ENCODE results near the gene HLA-DPB1. TPM values are rescaled to one million over a fixed set of nuclear protein-coding genes. Genes with fewer than 3 reads are reported as not detected.

The HLA-DPB1 gene
- 34.1 TPM for total RNA-seq
- long read RNA-seq, transcript HLA-DPB1-211 (6 exons, 1,560 nt): major isoform, 12 of 21 reads
- long read RNA-seq, partial matches to known transcripts: 3 of 21 reads
- long read RNA-seq, other reads (novel, unspliced or antisense): 6 of 21 reads

DNA sequence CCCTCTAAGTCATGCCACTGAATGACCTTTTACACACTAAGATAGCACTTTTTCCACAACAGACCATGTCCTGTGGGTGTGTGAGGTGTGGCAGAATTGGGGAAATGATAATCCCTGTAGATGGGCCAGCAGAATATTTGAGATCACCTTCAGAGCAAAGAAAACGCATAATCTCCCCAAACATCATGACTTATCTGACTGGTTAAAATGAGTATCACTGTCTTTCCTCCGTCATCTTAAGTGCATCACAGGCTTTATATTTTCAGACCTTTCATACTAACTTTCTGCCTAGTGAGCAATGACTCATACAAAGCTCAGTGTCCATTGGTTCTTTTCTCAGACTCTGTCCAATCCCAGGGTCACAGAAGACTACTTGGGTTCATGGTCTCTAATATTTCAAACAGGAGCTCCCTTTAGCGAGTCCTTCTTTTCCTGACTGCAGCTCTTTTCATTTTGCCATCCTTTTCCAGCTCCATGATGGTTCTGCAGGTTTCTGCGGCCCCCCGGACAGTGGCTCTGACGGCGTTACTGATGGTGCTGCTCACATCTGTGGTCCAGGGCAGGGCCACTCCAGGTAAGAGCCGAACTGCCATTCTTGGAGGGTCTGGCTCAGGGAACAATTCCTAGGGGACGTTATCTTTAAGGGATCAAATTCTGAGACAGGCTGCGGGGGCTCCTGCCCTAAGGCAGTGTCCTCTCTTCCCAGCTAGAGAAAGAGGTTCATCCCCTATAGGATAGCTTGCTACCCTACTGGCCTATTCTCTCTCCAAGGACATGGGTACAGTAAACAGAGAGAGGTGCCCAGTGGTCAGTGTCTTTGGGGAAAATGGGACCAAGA lies at the start of gene HLA-DPB1:
Gene HLA-DPB1 (plus strand): TSS at position 423 of the 838 bp plus-strand sequence. CDS start 52 bp downstream, at position 475.
- no peaks in the 10 kb centered on the region for H3K36me3 ChIP-seq
- no peak for TF ChIP-seq CTCF (IDR thresholded peaks at IDR 0.05; ENCODE audit: borderline replicate concordance)
- H3K9me3 ChIP-seq (replicated peaks): no peaks in the 10 kb centered on the region
- peak within 1 kb of the TSS; percentile 65 for H3K4me3 ChIP-seq
- intact Hi-C loops (cut with micrococcal nuclease): no loop called here
- DNase-seq: no peak
- peaks cover 36% of the 10 kb centered on the region for H3K4me1 ChIP-seq
- H3K27ac ChIP-seq (replicated peaks): peak within 1 kb of the TSS; percentile 84
- H3K27me3 ChIP-seq (ENCODE audit: low read depth): no peaks in the 10 kb centered on the region

DNA sequence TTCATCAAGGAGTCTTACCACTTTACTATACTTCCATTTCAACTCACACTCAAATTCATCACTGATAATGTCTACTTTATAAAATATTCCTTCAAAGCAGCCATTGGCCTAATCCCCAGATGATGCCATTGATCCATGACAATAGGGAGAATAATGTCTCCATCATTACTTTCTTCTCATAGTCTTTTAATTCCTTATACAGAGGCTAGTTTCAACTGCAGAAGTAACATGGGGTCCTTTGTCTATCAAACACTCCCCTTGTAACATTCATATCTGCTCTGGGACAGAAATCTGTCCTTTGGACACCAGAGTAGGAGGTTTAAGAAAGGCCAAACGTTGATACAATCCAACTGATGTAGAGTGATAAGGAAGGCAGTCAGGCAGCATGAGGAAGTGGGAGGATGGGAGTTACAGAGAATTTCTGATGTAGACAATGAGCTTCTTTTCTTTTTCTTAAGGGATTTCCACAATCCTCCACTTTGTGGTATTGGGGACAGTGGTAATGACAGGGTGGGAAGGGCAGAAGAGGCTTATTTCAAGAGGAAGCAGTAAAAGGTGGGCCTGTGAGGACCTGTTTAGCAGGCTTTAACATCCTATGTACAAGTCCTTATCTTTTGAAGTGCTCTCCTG lies 47.5 kb upstream of the HLA-DPB1 start:
- no peak for DNase-seq
- no peak for TF ChIP-seq CTCF (IDR thresholded peaks at IDR 0.05; ENCODE audit: borderline replicate concordance)
- Histone ChIP-seq H3K4me1 (peaks cover 19% of the 10 kb centered on the region), H3K4me3 (no peak overlapping the region), H3K27ac (replicated peaks) (peak overlapping the region; percentile 68), H3K9me3 (replicated peaks) (no peaks in the 10 kb centered on the region), H3K27me3 (ENCODE audit: low read depth) (peaks cover 4% of the 10 kb centered on the region), H3K36me3 (no peaks in the 10 kb centered on the region)
- intact Hi-C loops (cut with micrococcal nuclease): no loop called here

GRCh38 chr6:33029328-33030184 lies 46.2 kb upstream of the HLA-DPB1 start:
- TF ChIP-seq CTCF (IDR thresholded peaks at IDR 0.05; ENCODE audit: borderline replicate concordance): no peak

DNA sequence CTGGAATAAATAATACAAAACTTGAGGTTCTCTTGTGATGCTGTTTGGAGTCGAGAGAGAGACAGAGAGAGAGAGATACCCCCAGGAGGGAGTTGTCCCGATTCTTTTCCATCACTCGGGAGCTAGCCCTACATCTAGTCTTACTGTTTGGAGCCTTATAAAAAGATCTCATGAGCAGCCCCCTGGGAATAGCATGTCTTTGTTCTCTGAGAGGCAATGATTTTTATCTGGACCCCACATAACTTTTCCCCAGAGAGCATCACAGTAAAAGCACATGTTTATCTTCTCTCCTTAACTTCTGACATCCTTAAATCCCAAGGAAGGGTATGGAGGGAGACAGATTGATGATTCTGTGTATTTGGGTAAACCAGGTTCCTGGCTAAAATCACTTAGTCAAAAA lies 45.5 kb upstream of the HLA-DPB1 start:
- peaks cover 11% of the 10 kb centered on the region for H3K9me3 ChIP-seq (replicated peaks)
- H3K36me3 ChIP-seq: no peaks in the 10 kb centered on the region
- DNase-seq: no peak
- peak overlapping the region; percentile 68 for H3K27ac ChIP-seq (replicated peaks)
- H3K4me1 ChIP-seq: peaks cover 19% of the 10 kb centered on the region
- no peak overlapping the region for H3K4me3 ChIP-seq
- no peak for TF ChIP-seq CTCF (IDR thresholded peaks at IDR 0.05; ENCODE audit: borderline replicate concordance)
- intact Hi-C loops (cut with micrococcal nuclease): no loop called here
- peaks cover 4% of the 10 kb centered on the region for H3K27me3 ChIP-seq (ENCODE audit: low read depth)

More at GRCh38 chr6:33029328-33030184, 46.2 kb upstream of the HLA-DPB1 start:
- Histone ChIP-seq H3K36me3 (no peaks in the 10 kb centered on the region), H3K27ac (replicated peaks) (peak overlapping the region; percentile 68), H3K27me3 (ENCODE audit: low read depth) (peaks cover 4% of the 10 kb centered on the region), H3K9me3 (replicated peaks) (peaks cover 4% of the 10 kb centered on the region), H3K4me3 (no peak overlapping the region), H3K4me1 (peaks cover 19% of the 10 kb centered on the region)
- intact Hi-C loops (cut with micrococcal nuclease): no loop called here
- no peak for DNase-seq

DNA sequence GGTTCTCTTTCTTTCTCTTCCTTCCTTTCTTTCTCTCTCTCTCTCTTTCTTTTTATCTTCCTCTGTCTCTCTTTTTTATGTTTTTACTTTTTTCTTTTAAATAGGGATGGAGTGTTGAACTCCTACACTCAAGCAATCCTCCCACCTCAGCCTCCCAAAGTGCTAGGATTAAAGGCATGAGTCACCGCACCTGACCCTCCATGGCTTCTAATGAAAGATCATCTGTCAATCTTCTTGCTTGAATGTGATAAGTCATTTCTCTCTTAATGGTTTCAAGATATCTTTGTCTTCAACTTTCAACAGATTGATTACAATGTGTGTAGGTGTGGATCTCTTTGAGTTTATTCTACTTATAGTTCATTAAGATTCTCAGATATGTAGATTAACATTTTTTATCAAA lies 41.2 kb upstream of the HLA-DPB1 start:
- H3K4me3 ChIP-seq: no peak overlapping the region
- intact Hi-C loops (cut with micrococcal nuclease): no loop called here
- H3K36me3 ChIP-seq: no peaks in the 10 kb centered on the region
- H3K9me3 ChIP-seq (replicated peaks): peaks cover 17% of the 10 kb centered on the region
- peaks cover 4% of the 10 kb centered on the region for H3K27me3 ChIP-seq (ENCODE audit: low read depth)
- H3K4me1 ChIP-seq: peaks cover 8% of the 10 kb centered on the region
- DNase-seq: no peak
- H3K27ac ChIP-seq (replicated peaks): no peak overlapping the region
- no peak for TF ChIP-seq CTCF (IDR thresholded peaks at IDR 0.05; ENCODE audit: borderline replicate concordance)
